BLaER1 treated with 17β-estradiol and CSF1 and Interleukin-3, amounts not matched to agents 10 nM and 100 nM (cell line): ENCODE results near the gene MANBA.

Source experiments
- H3K27ac ChIP-seq, 11 experiments: shearing (Covaris generic); formaldehyde crosslinking; 2 replicates each; pipeline ENCODE4 v1.8.1; 2022
- H3K27me3 ChIP-seq, 11 experiments: shearing (Covaris generic); formaldehyde crosslinking; 2 replicates each; pipeline ENCODE4 v1.8.1; 2022
- H3K36me3 ChIP-seq, 11 experiments: shearing (Covaris generic); formaldehyde crosslinking; 2 replicates each; pipeline ENCODE4 v1.8.1; 2022
- H3K4me1 ChIP-seq, 10 experiments: shearing (Covaris generic); formaldehyde crosslinking; 2 replicates each; pipeline ENCODE4 v1.8.1; 2022
- H3K4me2 ChIP-seq, 11 experiments: shearing (Covaris generic); formaldehyde crosslinking; 2 replicates each; pipeline ENCODE4 v1.8.1; 2022
- H3K4me3 ChIP-seq, 10 experiments: shearing (Covaris generic); formaldehyde crosslinking; 2 replicates each; pipeline ENCODE4 v1.8.1; 2022
- H3K9ac ChIP-seq, 11 experiments: shearing (Covaris generic); formaldehyde crosslinking; 2 replicates each; pipeline ENCODE4 v1.8.1; 2022
- H3K9me3 ChIP-seq, 11 experiments: shearing (Covaris generic); formaldehyde crosslinking; replicated peaks in 1 of 11; 2 replicates each; pipeline ENCODE4 v1.8.1; 2022
- H4K20me1 ChIP-seq, 11 experiments: shearing (Covaris generic); formaldehyde crosslinking; 2 replicates each; pipeline ENCODE4 v1.8.1; 2022
- Cebpa-rat ChIP-seq, 11 experiments: shearing (Covaris generic); IDR thresholded peaks; 2 replicates each; pipeline ENCODE4 v1.8.1; 2022

The MANBA gene

GRCh38 chr4:102592256-102592655 is 168.5 kb downstream of the MANBA start:
- H3K9me3 ChIP-seq = peaks cover 20 to 48% (median 33%) of the 10 kb centered on the region in 11 experiments; a peak in 21 of 22 replicates

DNA sequence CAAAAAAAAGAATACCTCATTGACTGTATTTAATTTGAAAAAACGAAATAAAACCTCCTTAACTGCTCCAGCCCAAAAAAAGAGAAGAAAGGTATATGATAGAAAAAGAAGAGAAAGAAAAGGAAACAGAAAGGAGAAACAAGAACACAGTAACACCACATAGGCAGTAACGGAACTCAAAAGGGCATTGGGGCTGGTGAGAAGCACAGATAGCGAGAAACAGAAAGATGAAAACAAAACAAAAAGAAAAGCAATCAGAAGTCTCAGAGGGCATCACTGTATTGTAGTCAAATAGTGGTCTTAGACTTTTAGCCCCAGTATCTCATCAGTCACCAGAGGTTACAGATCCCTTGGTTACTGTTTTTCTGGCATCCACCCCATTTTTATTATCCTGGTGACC is 171.0 kb downstream of the MANBA start:
- TF ChIP-seq Cebpa-rat (IDR thresholded peaks at IDR 0.05) = no peak

More at GRCh38 chr4:102592256-102592655, 168.5 kb downstream of the MANBA start:
- H3K4me3 ChIP-seq = no peak overlapping the region
- H3K27ac ChIP-seq = peak overlapping the region in 3 of 11 experiments; percentile 21 to 40 (median 28); a peak in 4 of 22 replicates
- H4K20me1 ChIP-seq = peaks cover 0 to 13% (median 0%) of the 10 kb centered on the region in 11 experiments; a peak in 3 of 22 replicates
- peaks cover 0 to 34% (median 13%) of the 10 kb centered on the region in 10 experiments; a peak in 13 of 20 replicates for H3K4me1 ChIP-seq
- H3K9ac ChIP-seq = no peak overlapping the region
- peak overlapping the region in 6 of 11 experiments; percentile 7 to 76 (median 64); a peak in 10 of 22 replicates for H3K4me2 ChIP-seq
- H3K27me3 ChIP-seq = no peaks in the 10 kb centered on the region
- no peak for TF ChIP-seq Cebpa-rat (IDR thresholded peaks at IDR 0.05)
- H3K36me3 ChIP-seq = peaks cover 78 to 96% (median 89%) of the 10 kb centered on the region in 11 experiments

GRCh38 chr4:102586644-102587021 is 174.1 kb downstream of the MANBA start:
- peaks cover 98 to 100% (median 100%) of the 10 kb centered on the region in 11 experiments for H3K36me3 ChIP-seq
- H3K4me1 ChIP-seq = peaks cover 0 to 7% (median 0%) of the 10 kb centered on the region in 10 experiments; a peak in 6 of 20 replicates
- no peak overlapping the region for H3K9ac ChIP-seq
- no peak for TF ChIP-seq Cebpa-rat (IDR thresholded peaks at IDR 0.05)
- no peak overlapping the region for H3K27ac ChIP-seq
- H3K4me2 ChIP-seq = no peak overlapping the region
- no peaks in the 10 kb centered on the region for H4K20me1 ChIP-seq
- peaks cover 20 to 42% (median 31%) of the 10 kb centered on the region in 11 experiments; a peak in 21 of 22 replicates for H3K9me3 ChIP-seq
- no peak overlapping the region for H3K4me3 ChIP-seq
- H3K27me3 ChIP-seq = no peaks in the 10 kb centered on the region

More for the DNA sequence above, 171.0 kb downstream of the MANBA start:
- Histone ChIP-seq H3K9me3 (peaks cover 20 to 48% (median 33%) of the 10 kb centered on the region in 11 experiments; a peak in 21 of 22 replicates), H3K9ac (no peak overlapping the region), H3K4me3 (no peak overlapping the region), H3K27ac (no peak overlapping the region), H4K20me1 (peaks cover 0 to 13% (median 0%) of the 10 kb centered on the region in 11 experiments; a peak in 3 of 22 replicates), H3K4me1 (peaks cover 0 to 34% (median 13%) of the 10 kb centered on the region in 10 experiments; a peak in 13 of 20 replicates), H3K4me2 (no peak overlapping the region), H3K36me3 (peaks cover 78 to 96% (median 89%) of the 10 kb centered on the region in 11 experiments), H3K27me3 (no peaks in the 10 kb centered on the region)

- Histone ChIP-seq H3K4me2 (no peak overlapping the region), H3K9ac (no peak overlapping the region), H3K27ac (no peak overlapping the region), H3K9me3 (peaks cover 15 to 37% (median 26%) of the 10 kb centered on the region in 11 experiments; a peak in 21 of 22 replicates), H3K4me3 (no peak overlapping the region), H3K4me1 (peaks cover 0 to 2% (median 0%) of the 10 kb centered on the region in 10 experiments; a peak in 3 of 20 replicates), H3K36me3 (peaks cover 98 to 100% (median 100%) of the 10 kb centered on the region in 11 experiments), H3K27me3 (no peaks in the 10 kb centered on the region), H4K20me1 (no peaks in the 10 kb centered on the region)
- TF ChIP-seq Cebpa-rat (IDR thresholded peaks at IDR 0.05) = no peak
Observed at GRCh38 chr4:102586002-102586643, 174.6 kb downstream of the MANBA start.

DNA sequence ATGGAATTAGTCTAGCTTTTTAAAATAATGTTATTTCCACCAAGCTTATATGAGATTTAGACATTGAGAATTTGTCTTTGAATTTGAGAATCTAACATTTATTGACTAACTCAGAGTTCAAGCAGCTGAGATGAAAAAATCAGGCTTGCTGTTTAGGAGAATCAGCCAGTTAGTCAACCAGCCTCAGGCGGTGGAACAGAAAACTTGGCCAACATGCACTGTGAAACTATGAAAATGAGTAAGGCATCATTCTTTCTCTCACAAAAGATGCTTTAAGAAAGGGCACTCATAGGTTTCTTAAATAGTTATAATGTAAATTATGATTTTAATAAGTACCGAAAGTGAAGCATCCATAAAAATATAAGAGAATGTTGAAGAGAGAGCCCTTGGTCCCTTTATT is 175.4 kb downstream of the MANBA start:
- Histone ChIP-seq H3K4me3 (no peak overlapping the region), H3K36me3 (peaks cover 97 to 100% (median 100%) of the 10 kb centered on the region in 11 experiments), H3K9me3 (peaks cover 8 to 29% (median 18%) of the 10 kb centered on the region in 11 experiments; a peak in 20 of 22 replicates), H4K20me1 (no peaks in the 10 kb centered on the region), H3K4me1 (no peaks in the 10 kb centered on the region), H3K27me3 (no peaks in the 10 kb centered on the region), H3K27ac (no peak overlapping the region), H3K9ac (no peak overlapping the region), H3K4me2 (no peak overlapping the region)
- no peak for TF ChIP-seq Cebpa-rat (IDR thresholded peaks at IDR 0.05)

DNA sequence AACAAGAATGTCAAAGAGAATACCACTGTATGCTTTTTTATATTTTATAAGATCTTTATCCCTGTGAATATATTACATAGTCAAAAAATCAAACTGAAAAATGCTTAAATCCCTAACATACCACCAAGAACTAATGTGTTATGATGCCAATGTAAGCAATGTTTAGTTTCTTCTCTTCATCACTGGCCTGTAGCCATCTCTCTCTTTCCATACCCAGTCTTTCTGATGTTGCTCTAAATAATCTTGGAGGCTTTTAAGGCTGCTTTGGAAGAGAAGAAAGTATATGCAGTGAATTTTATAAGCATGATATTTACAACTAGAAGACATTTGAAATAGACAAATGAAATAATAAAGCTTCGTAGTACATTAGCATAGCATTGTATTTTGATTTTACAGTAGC is 176.7 kb downstream of the MANBA start:
- H3K36me3 ChIP-seq = peaks cover 95 to 100% (median 99%) of the 10 kb centered on the region in 11 experiments
- no peak overlapping the region for H3K4me3 ChIP-seq

More for the DNA sequence above, 176.7 kb downstream of the MANBA start:
- TF ChIP-seq Cebpa-rat (IDR thresholded peaks at IDR 0.05) = no peak
- H3K4me2 ChIP-seq = no peak overlapping the region
- H3K9me3 ChIP-seq = peaks cover 0 to 17% (median 6%) of the 10 kb centered on the region in 11 experiments; a peak in 16 of 22 replicates
- H4K20me1 ChIP-seq = no peaks in the 10 kb centered on the region
- no peaks in the 10 kb centered on the region; a peak in 2 of 20 replicates for H3K4me1 ChIP-seq
- no peaks in the 10 kb centered on the region for H3K27me3 ChIP-seq
- no peak overlapping the region for H3K9ac ChIP-seq
- H3K27ac ChIP-seq = no peak overlapping the region
